ENCODE data around the gene SYT17.

The SYT17 gene

DNA sequence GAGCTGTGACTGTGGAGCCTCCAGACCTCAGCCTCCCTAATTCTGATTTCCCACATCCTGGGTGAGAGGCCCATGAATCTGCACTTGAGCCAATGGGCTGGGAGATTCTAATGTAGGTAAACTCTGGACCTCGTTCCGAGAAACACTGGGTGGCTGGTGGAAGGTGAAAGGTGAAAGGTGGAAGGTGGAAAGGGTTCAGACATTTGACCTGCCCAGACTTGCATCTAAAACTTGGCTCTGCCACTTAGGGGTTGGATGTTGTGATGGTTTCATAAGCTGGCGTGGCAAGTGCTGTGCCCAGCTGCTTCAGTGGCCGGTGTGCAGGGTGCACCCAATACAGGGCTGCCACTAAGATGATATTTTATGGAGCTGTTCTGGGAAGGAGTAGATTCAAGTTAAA is 24.8 kb downstream of the SYT17 start:
- no peak overlapping the region for H3K4me3 ChIP-seq (ENCODE audit: low read length)
- H3K27me3 ChIP-seq (ENCODE audit: control insufficient read depth, low read length) = no peaks in the 10 kb centered on the region
- no peaks in the 10 kb centered on the region for H3K9me2 ChIP-seq (replicated peaks; ENCODE audit: control insufficient read depth, low read length)
- H3K4me2 ChIP-seq (ENCODE audit: low read length) = no peak overlapping the region
- H3F3A ChIP-seq (ENCODE audit: control insufficient read depth, insufficient read depth) = no peaks in the 10 kb centered on the region
- TF ChIP-seq, protein P1, sequence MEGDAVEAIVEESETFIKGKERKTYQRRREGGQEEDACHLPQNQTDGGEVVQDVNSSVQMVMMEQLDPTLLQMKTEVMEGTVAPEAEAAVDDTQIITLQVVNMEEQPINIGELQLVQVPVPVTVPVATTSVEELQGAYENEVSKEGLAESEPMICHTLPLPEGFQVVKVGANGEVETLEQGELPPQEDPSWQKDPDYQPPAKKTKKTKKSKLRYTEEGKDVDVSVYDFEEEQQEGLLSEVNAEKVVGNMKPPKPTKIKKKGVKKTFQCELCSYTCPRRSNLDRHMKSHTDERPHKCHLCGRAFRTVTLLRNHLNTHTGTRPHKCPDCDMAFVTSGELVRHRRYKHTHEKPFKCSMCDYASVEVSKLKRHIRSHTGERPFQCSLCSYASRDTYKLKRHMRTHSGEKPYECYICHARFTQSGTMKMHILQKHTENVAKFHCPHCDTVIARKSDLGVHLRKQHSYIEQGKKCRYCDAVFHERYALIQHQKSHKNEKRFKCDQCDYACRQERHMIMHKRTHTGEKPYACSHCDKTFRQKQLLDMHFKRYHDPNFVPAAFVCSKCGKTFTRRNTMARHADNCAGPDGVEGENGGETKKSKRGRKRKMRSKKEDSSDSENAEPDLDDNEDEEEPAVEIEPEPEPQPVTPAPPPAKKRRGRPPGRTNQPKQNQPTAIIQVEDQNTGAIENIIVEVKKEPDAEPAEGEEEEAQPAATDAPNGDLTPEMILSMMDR (IDR thresholded peaks at IDR 0.05; ENCODE audit: low read depth, low read length, poor library complexity, severe bottlenecking) = no peak
- no peak for TF ChIP-seq EZH2phosphoT487 (IDR thresholded peaks at IDR 0.05; ENCODE audit: borderline replicate concordance, low read length)
- no peaks in the 10 kb centered on the region for H3K9me3 ChIP-seq (ENCODE audit: control insufficient read depth, insufficient read depth, low read length)
- no peaks in the 10 kb centered on the region for H3K79me2 ChIP-seq (ENCODE audit: control insufficient read depth, low read length)
- no peaks in the 10 kb centered on the region for H3K36me3 ChIP-seq (ENCODE audit: control insufficient read depth, low read length)
- no peak overlapping the region for H3K27ac ChIP-seq (ENCODE audit: low read depth, low read length)
- no peaks in the 10 kb centered on the region for H4K20me1 ChIP-seq (ENCODE audit: control insufficient read depth, insufficient read depth, low read depth, low read length)
- no peaks in the 10 kb centered on the region for H3K4me1 ChIP-seq (ENCODE audit: control insufficient read depth, low read length)

DNA sequence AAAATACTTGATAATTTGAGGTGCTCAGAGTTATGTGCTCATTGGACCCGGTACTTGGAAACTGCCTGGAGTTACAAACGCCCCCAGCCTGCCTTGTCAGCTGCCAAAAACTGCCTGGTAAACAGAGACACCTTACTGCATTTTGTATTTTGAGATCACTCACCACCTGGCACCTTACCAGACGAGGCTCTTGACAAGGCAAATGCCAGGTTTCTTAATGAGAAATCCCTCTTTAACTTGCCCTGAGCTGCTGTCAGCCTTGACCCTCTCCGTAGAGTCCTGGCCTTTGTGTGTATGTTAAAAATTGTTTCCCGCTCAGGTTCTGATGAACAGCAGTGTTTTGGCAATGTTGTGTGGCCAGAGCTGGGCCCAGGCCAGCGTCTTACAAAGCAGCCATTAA is 28.8 kb downstream of the SYT17 start:
- Histone ChIP-seq H3K27ac (ENCODE audit: low read depth, low read length) (no peak overlapping the region), H3K9me2 (replicated peaks; ENCODE audit: control insufficient read depth, low read length) (no peaks in the 10 kb centered on the region), H3K36me3 (ENCODE audit: control insufficient read depth, low read length) (no peaks in the 10 kb centered on the region), H3K4me3 (ENCODE audit: low read length) (no peak overlapping the region), H3K27me3 (ENCODE audit: control insufficient read depth, low read length) (no peaks in the 10 kb centered on the region), H4K20me1 (ENCODE audit: control insufficient read depth, insufficient read depth, low read depth, low read length) (no peaks in the 10 kb centered on the region), H3K4me2 (ENCODE audit: low read length) (no peak overlapping the region), H3K4me1 (ENCODE audit: control insufficient read depth, low read length) (no peaks in the 10 kb centered on the region), H3K9me3 (ENCODE audit: control insufficient read depth, insufficient read depth, low read length) (peaks cover 4% of the 10 kb centered on the region), H3K79me2 (ENCODE audit: control insufficient read depth, low read length) (no peaks in the 10 kb centered on the region), H3F3A (ENCODE audit: control insufficient read depth, insufficient read depth) (no peaks in the 10 kb centered on the region)
- TF ChIP-seq, protein P1 (IDR thresholded peaks at IDR 0.05; ENCODE audit: low read depth, low read length, poor library complexity, severe bottlenecking) = no peak
- no peak for TF ChIP-seq EZH2phosphoT487 (IDR thresholded peaks at IDR 0.05; ENCODE audit: borderline replicate concordance, low read length)

GRCh38 chr16:19203374-19203966 is 35.4 kb downstream of the SYT17 start:
- peaks cover 26% of the 10 kb centered on the region for H3K4me1 ChIP-seq (ENCODE audit: control insufficient read depth, low read length)
- no peaks in the 10 kb centered on the region for H3K79me2 ChIP-seq (ENCODE audit: control insufficient read depth, low read length)
- peaks cover 10% of the 10 kb centered on the region for H3K9me3 ChIP-seq (ENCODE audit: control insufficient read depth, insufficient read depth, low read length)
- H3K9me2 ChIP-seq (replicated peaks; ENCODE audit: control insufficient read depth, low read length) = no peaks in the 10 kb centered on the region
- H3K36me3 ChIP-seq (ENCODE audit: control insufficient read depth, low read length) = no peaks in the 10 kb centered on the region
- TF ChIP-seq EZH2phosphoT487 (IDR thresholded peaks at IDR 0.05; ENCODE audit: borderline replicate concordance, low read length) = no peak
- TF ChIP-seq, protein P1 (IDR thresholded peaks at IDR 0.05; ENCODE audit: low read depth, low read length, poor library complexity, severe bottlenecking) = no peak
- no peak overlapping the region for H3K4me2 ChIP-seq (ENCODE audit: low read length)
- no peaks in the 10 kb centered on the region for H4K20me1 ChIP-seq (ENCODE audit: control insufficient read depth, insufficient read depth, low read depth, low read length)
- no peak overlapping the region for H3K4me3 ChIP-seq (ENCODE audit: low read length)
- no peaks in the 10 kb centered on the region for H3K27me3 ChIP-seq (ENCODE audit: control insufficient read depth, low read length)
- no peaks in the 10 kb centered on the region for H3F3A ChIP-seq (ENCODE audit: control insufficient read depth, insufficient read depth)
- H3K27ac ChIP-seq (ENCODE audit: low read depth, low read length) = no peak overlapping the region

Measured in DOHH2 (cell line).